Breast epithelium (tissue), 4 donors: ENCODE data around the gene MFF. TPM values are rescaled to one million over a fixed set of nuclear protein-coding genes. Genes with fewer than 3 reads are reported as not detected.

Source experiments
- DNase-seq, 2 donors: peaks; one replicate each; pipeline ENCODE4 v3.0.0-alpha.2; 2019; ENCODE audit warnings: low spot score in 2 of 2
- H3K27ac ChIP-seq, 2 donors: fragments of 200-600 bp; sonication (generic) in 1 of 2; one replicate each; pipeline ENCODE4 v1.5.1; 2016 to 2019; ENCODE audit warnings: mild to moderate bottlenecking in 1 of 2
- H3K27me3 ChIP-seq, 2 donors: fragments of 200-600 bp; sonication (generic) in 1 of 2; one replicate each; pipeline versions ENCODE4 v1.5.1 to v1.6.0; 2017 to 2019; ENCODE audit warnings: control low read depth in 1 of 2, mild to moderate bottlenecking in 1 of 2
- H3K36me3 ChIP-seq: fragments of 200-600 bp; one replicate; pipeline ENCODE4 v1.5.1; 2019
- H3K4me1 ChIP-seq, 2 donors: fragments of 200-600 bp; sonication (generic); one replicate each; pipeline ENCODE4 v1.5.1; 2016 to 2019; ENCODE audit warnings: control low read depth in 1 of 2
- H3K4me3 ChIP-seq, 3 donors: fragments of 200-600 bp; sonication (generic); 1 replicate in 2 of 3; 2 replicates in 1 of 3; pipeline ENCODE4 v1.5.1; 2016 to 2019; ENCODE audit warnings: mild to moderate bottlenecking in 3 of 3, moderate library complexity in 2 of 3
- H3K9me3 ChIP-seq, 2 donors: fragments of 200-600 bp; sonication (generic) in 1 of 2; one replicate each; pipeline ENCODE4 v1.5.1; 2016 to 2019; ENCODE audit warnings: control low read depth in 1 of 2
- CTCF ChIP-seq, 3 donors: fragments of 450-650 bp; IDR thresholded peaks; one replicate each; pipeline ENCODE4 v1.5.1; 2016 to 2017; ENCODE audit warnings: antibody characterized with exemption in 3 of 3, mild to moderate bottlenecking in 3 of 3, moderate library complexity in 3 of 3
- POLR2A ChIP-seq: fragments of 450-650 bp; IDR thresholded peaks from one replicate; pipeline ENCODE4 v1.6.1; 2016; ENCODE audit warnings: antibody characterized with exemption, mild to moderate bottlenecking, moderate library complexity
- POLR2AphosphoS5 ChIP-seq, 3 donors: sonication (generic); formaldehyde crosslinking; IDR thresholded peaks; one replicate each; pipeline ENCODE4 v1.6.1; 2017; ENCODE audit warnings: antibody characterized with exemption in 3 of 3
- intact Hi-C: fragments of 100-400 bp; cut with DNase I; formaldehyde crosslinking; loops from one replicate; pipeline ENCODE4 v1.15.1; 2023; ENCODE audit warnings: low total_unique reads
- total RNA-seq, 3 donors: library from RNA; depleted of rRNA; stranded (reverse); fragments of >200 nt; gene quantifications; one replicate each; pipeline ENCODE4 v1.1.0, GENCODE V29; 2016

The MFF gene
- total RNA-seq, 3 donors from 2014 or later: 120 to 135 (median 122) TPM

GRCh38 chr2:227340106-227340505 is 15.1 kb downstream of the MFF start:
- Histone ChIP-seq H3K4me1 (no peaks in the 10 kb centered on the region), H3K36me3 (no peaks in the 10 kb centered on the region), H3K27ac (no peak overlapping the region), H3K9me3 (no peaks in the 10 kb centered on the region), H3K27me3 (no peaks in the 10 kb centered on the region), H3K4me3 (no peak overlapping the region)
- no peak for DNase-seq
- TF ChIP-seq POLR2AphosphoS5 (IDR thresholded peaks at IDR 0.05) (no peak), POLR2A (no peak), CTCF (IDR thresholded peaks at IDR 0.05) (no peak)
- intact Hi-C loops: no loop called here

GRCh38 chr2:227341553-227341952 is 16.5 kb downstream of the MFF start:
- no peak for DNase-seq
- H3K4me3 ChIP-seq: no peak overlapping the region
- H3K27ac ChIP-seq: no peak overlapping the region
- no peaks in the 10 kb centered on the region for H3K36me3 ChIP-seq
- H3K27me3 ChIP-seq: no peaks in the 10 kb centered on the region
- H3K9me3 ChIP-seq: no peaks in the 10 kb centered on the region
- intact Hi-C loops: no loop called here
- no peaks in the 10 kb centered on the region for H3K4me1 ChIP-seq
- TF ChIP-seq POLR2A: no peak
- TF ChIP-seq POLR2AphosphoS5 (IDR thresholded peaks at IDR 0.05): no peak
- no peak for TF ChIP-seq CTCF (IDR thresholded peaks at IDR 0.05)

GRCh38 chr2:227344231-227344630 is 19.2 kb downstream of the MFF start:
- H3K27me3 ChIP-seq: no peaks in the 10 kb centered on the region
- no peak overlapping the region for H3K27ac ChIP-seq
- no peaks in the 10 kb centered on the region for H3K9me3 ChIP-seq
- H3K4me3 ChIP-seq: no peak overlapping the region
- intact Hi-C loops: no loop called here
- H3K4me1 ChIP-seq: no peaks in the 10 kb centered on the region
- TF ChIP-seq CTCF (IDR thresholded peaks at IDR 0.05): no peak
- no peak for TF ChIP-seq POLR2A
- TF ChIP-seq POLR2AphosphoS5 (IDR thresholded peaks at IDR 0.05): no peak
- no peak for DNase-seq
- H3K36me3 ChIP-seq: no peaks in the 10 kb centered on the region

GRCh38 chr2:227347117-227347516 is 22.1 kb downstream of the MFF start:
- no peak for DNase-seq
- intact Hi-C loops: no loop called here
- no peaks in the 10 kb centered on the region for H3K27me3 ChIP-seq
- H3K9me3 ChIP-seq: no peaks in the 10 kb centered on the region
- TF ChIP-seq CTCF (IDR thresholded peaks at IDR 0.05): no peak
- no peak for TF ChIP-seq POLR2AphosphoS5 (IDR thresholded peaks at IDR 0.05)
- no peak for TF ChIP-seq POLR2A
- H3K27ac ChIP-seq: no peak overlapping the region
- H3K4me1 ChIP-seq: no peaks in the 10 kb centered on the region
- H3K36me3 ChIP-seq: no peaks in the 10 kb centered on the region
- no peak overlapping the region for H3K4me3 ChIP-seq

GRCh38 chr2:227348324-227348723 is 23.3 kb downstream of the MFF start:
- Histone ChIP-seq H3K27ac (no peak overlapping the region), H3K27me3 (no peaks in the 10 kb centered on the region), H3K4me3 (no peak overlapping the region), H3K36me3 (no peaks in the 10 kb centered on the region), H3K4me1 (no peaks in the 10 kb centered on the region), H3K9me3 (no peaks in the 10 kb centered on the region)
- no peak for DNase-seq
- TF ChIP-seq POLR2A (no peak), POLR2AphosphoS5 (IDR thresholded peaks at IDR 0.05) (no peak), CTCF (IDR thresholded peaks at IDR 0.05) (no peak)
- intact Hi-C loops: no loop called here
